Activated CD8-positive, alpha-beta T cell treated with anti-CD3 and anti-CD28 coated beads, Interleukin-2, amount 10 ng/mL, durations not matched to agents 7 days and 5 days (primary cell): Measurements from ENCODE around the gene ATOSB. TPM values are rescaled to one million over a fixed set of nuclear protein-coding genes. Genes with fewer than 3 reads are reported as not detected.
"Not testable (repeated sequence)": the region's sequence is repeated elsewhere in the genome, so short reads cannot be mapped to it uniquely, and the experiment has no call there.

Experiments
- ATAC-seq: fragments of 150-1000 bp; cut with Tn5 transposase; one replicate; pipeline ENCODE4 v1.10.0; 2021; ENCODE audit warnings: moderate library complexity
- CTCF ChIA-PET: fragments of 350-600 bp; sonication (Branson Sonifier 250); formaldehyde crosslinking; loops from one replicate; lab custom pipeline; 2021; ENCODE audit warnings: antibody characterized with exemption; lab: Charles Lee
- POLR2A ChIA-PET: fragments of 350-600 bp; sonication (Branson Sonifier 250); formaldehyde crosslinking; loops from one replicate; lab custom pipeline; 2021; ENCODE audit warnings: antibody characterized with exemption; lab: Charles Lee
- DNase-seq: peaks from one replicate; pipeline ENCODE4 v3.0.0-alpha.2; 2020
- H3K27ac Mint-ChIP-seq: one replicate; pipeline ENCODE4 v1.8.0; 2021; ENCODE audit warnings: mild to moderate bottlenecking, mixed read lengths
- H3K27me3 Mint-ChIP-seq: one replicate; pipeline ENCODE4 v1.8.0; 2021; ENCODE audit warnings: low read depth, mixed read lengths
- H3K36me3 Mint-ChIP-seq: one replicate; pipeline ENCODE4 v1.8.0; 2021; ENCODE audit warnings: low read depth, mixed read lengths
- H3K4me1 Mint-ChIP-seq: one replicate; pipeline ENCODE4 v1.8.0; 2021; ENCODE audit warnings: low read depth, mixed read lengths
- H3K4me3 Mint-ChIP-seq: one replicate; pipeline ENCODE4 v1.8.0; 2021; ENCODE audit warnings: mild to moderate bottlenecking, mixed read lengths
- H3K9me3 Mint-ChIP-seq: one replicate; pipeline ENCODE4 v1.8.0; 2022; ENCODE audit warnings: mixed read lengths; ENCODE audit not compliant: insufficient read depth
- total RNA-seq, 2 experiments: library from RNA; stranded (reverse); gene quantifications; one replicate each; pipeline ENCODE4 v1.2.3, GENCODE V29; 2021

Gene ATOSB
- total RNA-seq, 2 experiments from 2014 or later, result 14.5 to 17.0 TPM

DNA sequence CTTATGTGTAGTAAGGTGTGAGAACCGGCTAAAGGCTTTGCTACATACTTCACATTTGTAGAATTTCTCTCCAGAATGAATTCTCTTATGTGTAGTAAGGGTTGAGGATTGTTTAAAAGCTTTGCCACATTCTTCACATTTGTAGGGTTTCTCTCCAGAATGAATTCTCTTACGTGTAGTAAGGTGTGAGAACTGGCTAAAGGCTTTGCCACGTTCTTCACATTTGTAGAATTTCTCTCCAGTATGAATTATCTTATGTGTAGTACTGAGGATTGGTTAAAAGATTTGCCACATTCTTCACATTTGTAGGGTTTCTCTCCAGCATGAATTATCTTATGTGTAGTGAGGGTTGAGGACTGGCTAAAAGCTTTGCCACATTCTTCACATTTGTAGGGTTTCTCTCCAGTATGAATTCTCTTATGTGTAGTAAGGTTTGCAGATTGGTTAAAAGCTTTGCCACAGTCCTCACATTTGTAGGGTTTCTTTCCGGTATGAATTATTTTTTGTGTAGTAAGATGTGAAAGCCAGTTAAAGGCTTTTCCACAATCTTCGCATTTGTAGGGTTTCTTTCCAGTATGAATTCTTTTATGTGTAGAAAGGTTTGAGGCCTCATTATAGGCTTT lies 32.4 kb upstream of the ATOSB start:
- POLR2A ChIA-PET, H3K4me3 Mint-ChIP-seq, ATAC-seq, H3K27me3 Mint-ChIP-seq, H3K36me3 Mint-ChIP-seq, DNase-seq, H3K4me1 Mint-ChIP-seq, H3K27ac Mint-ChIP-seq, CTCF ChIA-PET: not testable (repeated sequence)
- H3K9me3 Mint-ChIP-seq, result peaks cover 31% of the 10 kb centered on the region

- Mint-ChIP-seq H3K4me3 (no peak overlapping the region), H3K27ac (no peak overlapping the region), H3K27me3 (no peaks in the 10 kb centered on the region), H3K9me3 (peaks cover 16% of the 10 kb centered on the region), H3K4me1 (no peaks in the 10 kb centered on the region), H3K36me3 (no peaks in the 10 kb centered on the region)
- POLR2A ChIA-PET, result no interaction called here
- DNase-seq (no peak), ATAC-seq (no peak)
- CTCF ChIA-PET, result no interaction called here
Observed at GRCh38 chr9:35142037-35142436, 26.4 kb upstream of the ATOSB start.

GRCh38 chr9:35140093-35140492 lies 24.4 kb upstream of the ATOSB start:
- CTCF ChIA-PET, result no interaction called here
- Mint-ChIP-seq H3K4me3 (no peak overlapping the region), H3K27ac (no peak overlapping the region), H3K4me1 (no peaks in the 10 kb centered on the region), H3K9me3 (peaks cover 13% of the 10 kb centered on the region), H3K27me3 (no peaks in the 10 kb centered on the region), H3K36me3 (no peaks in the 10 kb centered on the region)
- no peak for DNase-seq
- ATAC-seq, result no peak
- POLR2A ChIA-PET, result no interaction called here

DNA sequence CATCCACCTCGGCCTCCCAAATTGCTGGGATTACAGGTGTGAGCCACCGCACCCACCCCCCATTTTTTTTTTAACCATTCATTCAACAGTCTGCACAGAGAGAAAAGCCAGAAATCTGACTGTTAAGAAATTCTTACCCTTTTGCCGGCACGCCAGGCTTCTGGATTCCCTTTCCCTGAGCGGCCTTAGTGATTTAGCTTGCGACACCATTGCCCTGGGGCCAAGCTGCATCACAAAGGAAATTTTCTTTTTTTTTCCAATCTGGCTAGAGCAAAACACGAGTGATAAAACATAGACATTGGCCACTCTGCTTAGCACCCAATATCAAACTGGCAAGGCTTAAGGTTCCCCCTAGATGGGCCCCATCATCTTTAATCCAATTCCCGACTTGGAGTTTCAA lies 21.2 kb upstream of the ATOSB start:
- ATAC-seq (no peak), DNase-seq (no peak)
- peaks cover 4% of the 10 kb centered on the region for H3K9me3 Mint-ChIP-seq
- H3K36me3 Mint-ChIP-seq, result no peaks in the 10 kb centered on the region
- no peak overlapping the region for H3K27ac Mint-ChIP-seq
- H3K4me1 Mint-ChIP-seq, result no peaks in the 10 kb centered on the region
- CTCF ChIA-PET, result no interaction called here
- no peak overlapping the region for H3K4me3 Mint-ChIP-seq
- POLR2A ChIA-PET, result no interaction called here
- no peaks in the 10 kb centered on the region for H3K27me3 Mint-ChIP-seq

- Mint-ChIP-seq H3K4me3 (no peak overlapping the region), H3K27me3 (no peaks in the 10 kb centered on the region), H3K4me1 (no peaks in the 10 kb centered on the region), H3K36me3 (no peaks in the 10 kb centered on the region), H3K27ac (no peak overlapping the region), H3K9me3 (peaks cover 3% of the 10 kb centered on the region)
- ChIA-PET CTCF (interaction anchor here (1.1 kb wide), 1 partner anchor 236 kb away, joined by 5 read pairs; no protein-coding TSS in a partner anchor), POLR2A (no interaction called here)
- DNase-seq (no peak), ATAC-seq (no peak)
Observed at GRCh38 chr9:35135988-35136387, 20.3 kb upstream of the ATOSB start.

DNA sequence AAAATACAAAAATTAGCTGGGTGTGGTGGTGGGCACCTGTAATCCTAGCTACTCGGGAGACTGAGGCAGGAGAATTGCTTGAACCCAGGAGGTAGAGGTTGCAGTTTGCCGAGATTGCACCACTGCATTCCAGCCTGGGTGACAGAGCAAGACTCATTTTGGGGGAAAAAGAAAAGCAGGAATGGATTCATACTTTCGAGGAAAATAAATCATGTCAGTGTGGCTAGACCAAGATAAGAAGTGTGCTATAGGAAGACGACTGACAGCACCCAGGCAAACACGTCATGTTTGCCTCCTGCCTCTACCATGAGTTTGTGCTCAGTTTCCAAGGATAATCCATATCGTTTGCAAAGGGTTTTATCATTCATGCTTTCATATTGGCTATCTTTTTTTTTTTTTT lies 19.3 kb upstream of the ATOSB start:
- no peaks in the 10 kb centered on the region for H3K27me3 Mint-ChIP-seq

GRCh38 chr9:35116898-35117551 lies 1.4 kb upstream of the ATOSB start:
- DNase-seq (peak; percentile 95), ATAC-seq (peak; percentile 56)
- Mint-ChIP-seq H3K9me3 (no peaks in the 10 kb centered on the region), H3K4me3 (peak overlapping the region; percentile 95), H3K27ac (peak overlapping the region; percentile 92), H3K27me3 (no peaks in the 10 kb centered on the region), H3K4me1 (peaks cover 36% of the 10 kb centered on the region), H3K36me3 (peaks cover 6% of the 10 kb centered on the region)
- CTCF ChIA-PET, result interaction anchor here (0.6 to 6.7 kb wide), 29 partner anchors 10 to 1103 kb away, joined by 3 to 77 read pairs (median 3); partner anchors contain the start of genes PIGO and STOML2
- POLR2A ChIA-PET, result interaction anchor here (1.3 kb wide), 1 partner anchor 142 kb away, joined by 4 read pairs; no protein-coding TSS in a partner anchor

More for the DNA sequence above, 19.3 kb upstream of the ATOSB start:
- H3K27ac Mint-ChIP-seq, result no peak overlapping the region
- no peak for ATAC-seq
- H3K36me3 Mint-ChIP-seq, result no peaks in the 10 kb centered on the region
- H3K9me3 Mint-ChIP-seq, result no peaks in the 10 kb centered on the region
- no peaks in the 10 kb centered on the region for H3K4me1 Mint-ChIP-seq
- ChIA-PET POLR2A (no interaction called here), CTCF (no interaction called here)
- no peak overlapping the region for H3K4me3 Mint-ChIP-seq
- no peak for DNase-seq

GRCh38 chr9:35116539-35116897 lies 856 bp upstream of the ATOSB start:
- H3K27ac Mint-ChIP-seq, result peak overlapping the region; percentile 92
- no peaks in the 10 kb centered on the region for H3K9me3 Mint-ChIP-seq
- peaks cover 41% of the 10 kb centered on the region for H3K4me1 Mint-ChIP-seq
- peak overlapping the region; percentile 95 for H3K4me3 Mint-ChIP-seq
- ChIA-PET CTCF (interaction anchor here (0.7 to 6.7 kb wide), 24 partner anchors 11 to 1103 kb away, joined by 3 to 77 read pairs (median 4); partner anchors contain the start of gene STOML2), POLR2A (interaction anchor here (0.7 to 1.7 kb wide), 4 partner anchors 18 to 616 kb away, joined by 3 to 5 read pairs (median 4); partner anchors contain the start of genes CREB3 and TLN1)
- DNase-seq (no peak), ATAC-seq (peak; percentile 1)
- H3K36me3 Mint-ChIP-seq, result peaks cover 6% of the 10 kb centered on the region
- no peaks in the 10 kb centered on the region for H3K27me3 Mint-ChIP-seq

GRCh38 chr9:35114840-35115628 lies 628 bp downstream of the ATOSB start:
- no peak for ATAC-seq

GRCh38 chr9:35114113-35114839 lies 1.4 kb downstream of the ATOSB start:
- ATAC-seq (peak; percentile 35), DNase-seq (peak; percentile 89)
- Mint-ChIP-seq H3K4me1 (peaks cover 59% of the 10 kb centered on the region), H3K27me3 (no peaks in the 10 kb centered on the region), H3K36me3 (peaks cover 6% of the 10 kb centered on the region), H3K9me3 (no peaks in the 10 kb centered on the region), H3K4me3 (peak overlapping the region; percentile 95), H3K27ac (peak overlapping the region; percentile 92)
- ChIA-PET POLR2A (interaction anchor here (1.4 to 2.9 kb wide), 5 partner anchors 11 to 46 kb away, joined by 3 to 33 read pairs (median 6); partner anchors contain the start of genes FANCG, PIGO, STOML2 and VCP), CTCF (interaction anchor here (0.6 to 6.7 kb wide), 15 partner anchors 11 to 467 kb away, joined by 3 to 77 read pairs (median 4); partner anchors contain the start of genes GALT, PIGO, STOML2 and VCP)

More at GRCh38 chr9:35114840-35115628, 628 bp downstream of the ATOSB start:
- peak; percentile 75 for DNase-seq
- Mint-ChIP-seq H3K4me1 (peaks cover 53% of the 10 kb centered on the region), H3K9me3 (no peaks in the 10 kb centered on the region), H3K27me3 (no peaks in the 10 kb centered on the region), H3K36me3 (peaks cover 6% of the 10 kb centered on the region), H3K4me3 (peak overlapping the region; percentile 95), H3K27ac (peak overlapping the region; percentile 92)
- POLR2A ChIA-PET, result interaction anchor here (0.6 to 2.9 kb wide), 10 partner anchors 12 to 617 kb away, joined by 3 to 33 read pairs (median 4); partner anchors contain the start of genes ARHGEF39, CREB3, FANCG and PIGO
- CTCF ChIA-PET, result interaction anchor here (0.6 to 6.7 kb wide), 15 partner anchors 11 to 468 kb away, joined by 3 to 77 read pairs (median 5); partner anchors contain the start of genes GALT, PIGO and STOML2
